ENCODE data around the gene ANO7. TPM values are rescaled to one million over a fixed set of nuclear protein-coding genes. Genes with fewer than 3 reads are reported as not detected.

The ANO7 gene
- total RNA-seq, 1 experiment from 2014 or later: 6.9 TPM

DNA sequence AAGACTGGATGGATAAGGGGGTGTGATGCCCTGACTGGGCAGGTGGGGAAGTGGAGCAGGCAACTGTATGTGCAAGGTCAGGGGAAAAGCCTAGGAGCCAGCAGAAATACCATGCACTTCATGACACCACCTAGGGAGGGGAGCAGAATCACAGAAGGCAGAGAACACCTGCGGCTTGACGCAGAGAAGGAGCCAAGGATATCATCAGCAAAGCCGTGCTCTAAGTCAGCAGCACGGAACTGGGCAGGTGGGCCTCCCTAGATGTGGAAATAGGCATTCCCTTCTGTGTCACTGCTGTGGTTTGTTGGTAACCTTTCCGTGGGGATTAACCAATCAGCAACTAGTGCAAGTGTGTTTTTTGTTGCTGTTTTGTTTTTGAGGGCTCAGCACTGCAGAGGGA, 85.7 kb downstream of the ANO7 start:
- Histone ChIP-seq H3K36me3 (ENCODE audit: control insufficient read depth, insufficient read depth, low read length) (no peaks in the 10 kb centered on the region), H3K27me3 (ENCODE audit: control insufficient read depth, insufficient read depth, low read length) (no peaks in the 10 kb centered on the region), H3K4me3 (ENCODE audit: low read depth in 2 of 2, low read length in 2 of 2) (no peak overlapping the region), H3K9me3 (ENCODE audit: control insufficient read depth, insufficient read depth, low read depth, low read length) (0 out of 2 replicates have a peak, but pooled peaks cover 3% of the 10 kb centered on the region), H3K4me1 (ENCODE audit: control insufficient read depth, insufficient read depth, low read length) (peaks cover 43% of the 10 kb centered on the region), H3K27ac (ENCODE audit: low read length) (no peak overlapping the region)
- ChIA-PET CTCF (no interaction called here), POLR2A (no interaction called here)
- TF ChIP-seq POLR2AphosphoS5 (IDR thresholded peaks at IDR 0.05; ENCODE audit: low read depth, low read length): no peak
- TF ChIP-seq, protein P1, sequence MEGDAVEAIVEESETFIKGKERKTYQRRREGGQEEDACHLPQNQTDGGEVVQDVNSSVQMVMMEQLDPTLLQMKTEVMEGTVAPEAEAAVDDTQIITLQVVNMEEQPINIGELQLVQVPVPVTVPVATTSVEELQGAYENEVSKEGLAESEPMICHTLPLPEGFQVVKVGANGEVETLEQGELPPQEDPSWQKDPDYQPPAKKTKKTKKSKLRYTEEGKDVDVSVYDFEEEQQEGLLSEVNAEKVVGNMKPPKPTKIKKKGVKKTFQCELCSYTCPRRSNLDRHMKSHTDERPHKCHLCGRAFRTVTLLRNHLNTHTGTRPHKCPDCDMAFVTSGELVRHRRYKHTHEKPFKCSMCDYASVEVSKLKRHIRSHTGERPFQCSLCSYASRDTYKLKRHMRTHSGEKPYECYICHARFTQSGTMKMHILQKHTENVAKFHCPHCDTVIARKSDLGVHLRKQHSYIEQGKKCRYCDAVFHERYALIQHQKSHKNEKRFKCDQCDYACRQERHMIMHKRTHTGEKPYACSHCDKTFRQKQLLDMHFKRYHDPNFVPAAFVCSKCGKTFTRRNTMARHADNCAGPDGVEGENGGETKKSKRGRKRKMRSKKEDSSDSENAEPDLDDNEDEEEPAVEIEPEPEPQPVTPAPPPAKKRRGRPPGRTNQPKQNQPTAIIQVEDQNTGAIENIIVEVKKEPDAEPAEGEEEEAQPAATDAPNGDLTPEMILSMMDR (IDR thresholded peaks at IDR 0.05): peak; percentile 10; the same call in 1 of the 2 replicates
- TF ChIP-seq, protein P2, sequence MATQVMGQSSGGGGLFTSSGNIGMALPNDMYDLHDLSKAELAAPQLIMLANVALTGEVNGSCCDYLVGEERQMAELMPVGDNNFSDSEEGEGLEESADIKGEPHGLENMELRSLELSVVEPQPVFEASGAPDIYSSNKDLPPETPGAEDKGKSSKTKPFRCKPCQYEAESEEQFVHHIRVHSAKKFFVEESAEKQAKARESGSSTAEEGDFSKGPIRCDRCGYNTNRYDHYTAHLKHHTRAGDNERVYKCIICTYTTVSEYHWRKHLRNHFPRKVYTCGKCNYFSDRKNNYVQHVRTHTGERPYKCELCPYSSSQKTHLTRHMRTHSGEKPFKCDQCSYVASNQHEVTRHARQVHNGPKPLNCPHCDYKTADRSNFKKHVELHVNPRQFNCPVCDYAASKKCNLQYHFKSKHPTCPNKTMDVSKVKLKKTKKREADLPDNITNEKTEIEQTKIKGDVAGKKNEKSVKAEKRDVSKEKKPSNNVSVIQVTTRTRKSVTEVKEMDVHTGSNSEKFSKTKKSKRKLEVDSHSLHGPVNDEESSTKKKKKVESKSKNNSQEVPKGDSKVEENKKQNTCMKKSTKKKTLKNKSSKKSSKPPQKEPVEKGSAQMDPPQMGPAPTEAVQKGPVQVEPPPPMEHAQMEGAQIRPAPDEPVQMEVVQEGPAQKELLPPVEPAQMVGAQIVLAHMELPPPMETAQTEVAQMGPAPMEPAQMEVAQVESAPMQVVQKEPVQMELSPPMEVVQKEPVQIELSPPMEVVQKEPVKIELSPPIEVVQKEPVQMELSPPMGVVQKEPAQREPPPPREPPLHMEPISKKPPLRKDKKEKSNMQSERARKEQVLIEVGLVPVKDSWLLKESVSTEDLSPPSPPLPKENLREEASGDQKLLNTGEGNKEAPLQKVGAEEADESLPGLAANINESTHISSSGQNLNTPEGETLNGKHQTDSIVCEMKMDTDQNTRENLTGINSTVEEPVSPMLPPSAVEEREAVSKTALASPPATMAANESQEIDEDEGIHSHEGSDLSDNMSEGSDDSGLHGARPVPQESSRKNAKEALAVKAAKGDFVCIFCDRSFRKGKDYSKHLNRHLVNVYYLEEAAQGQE (IDR thresholded peaks at IDR 0.05; ENCODE audit: insufficient read depth in 1 of 2, low read depth in 2 of 2, low read length in 1 of 2): no peak
- no peak for TF ChIP-seq SIN3A (IDR thresholded peaks at IDR 0.05; ENCODE audit: borderline replicate concordance, insufficient read depth, low read depth, low read length)
- BruUV-seq (replicated peaks): no TSS peak
- in situ Hi-C loops (cut with HindIII; ENCODE audit: low pct_unique_long_range_greater_than_20kb, low sequenced_read_pairs): no loop called here
- peak; percentile 19; the same call in 1 of the 2 replicates for ATAC-seq
- DNase-seq (ENCODE audit: low read depth, low spot score): no peak
- intact Hi-C loops (cut with micrococcal nuclease; ENCODE audit: unreplicated experiment): no loop called here

Other genes with a start within 250 kb of the ANO7 start
- 11.0 TPM for gene SNED1, start 190.1 kb upstream of the ANO7 start, total RNA-seq (2021; ENCODE audit: unreplicated experiment)
- 28.9 TPM for gene MTERF4, start 86.4 kb upstream of the ANO7 start, total RNA-seq (2021; ENCODE audit: unreplicated experiment)
- gene PASK, start 39.2 kb upstream of the ANO7 start, total RNA-seq (2021; ENCODE audit: unreplicated experiment): 51.6 TPM
- gene PPP1R7, start 38.2 kb upstream of the ANO7 start, total RNA-seq (2021; ENCODE audit: unreplicated experiment): 64.2 TPM
- gene HDLBP, start 127.0 kb downstream of the ANO7 start, total RNA-seq (2021; ENCODE audit: unreplicated experiment): 656 TPM
- 303 TPM for gene SEPTIN2, start 127.2 kb downstream of the ANO7 start, total RNA-seq (2021; ENCODE audit: unreplicated experiment)
- 80.3 TPM for gene FARP2, start 167.6 kb downstream of the ANO7 start, total RNA-seq (2021; ENCODE audit: unreplicated experiment)